Stimulated activated CD4-positive, alpha-beta T cell treated with anti-CD3 and anti-CD28 coated beads, Interleukin-15, amount 100 ng/mL, for 48 hours (primary cell): ENCODE results near the gene DNAJB13.

Experiments
- DNase-seq, 2 donors: peaks; one replicate each; pipeline ENCODE4 v3.0.0-alpha.2; 2020; ENCODE audit warnings: low read depth in 2 of 2

DNAJB13 gene

GRCh38 chr11:74015919-74016684 is 65.3 kb downstream of the DNAJB13 start:
- DNase-seq, result no peak

- DNase-seq, result no peak
Measured at GRCh38 chr11:74017631-74018030, 66.8 kb downstream of the DNAJB13 start.

- DNase-seq, result no peak
Measured at GRCh38 chr11:74018331-74019005, 67.6 kb downstream of the DNAJB13 start.

- DNase-seq, result no peak
Measured at GRCh38 chr11:74019104-74019738, 68.4 kb downstream of the DNAJB13 start.

GRCh38 chr11:74019860-74020259 is 69.0 kb downstream of the DNAJB13 start:
- peak; percentile 69 to 76 for DNase-seq
